ENCODE results near the gene HS1BP3.

The HS1BP3 gene

DNA sequence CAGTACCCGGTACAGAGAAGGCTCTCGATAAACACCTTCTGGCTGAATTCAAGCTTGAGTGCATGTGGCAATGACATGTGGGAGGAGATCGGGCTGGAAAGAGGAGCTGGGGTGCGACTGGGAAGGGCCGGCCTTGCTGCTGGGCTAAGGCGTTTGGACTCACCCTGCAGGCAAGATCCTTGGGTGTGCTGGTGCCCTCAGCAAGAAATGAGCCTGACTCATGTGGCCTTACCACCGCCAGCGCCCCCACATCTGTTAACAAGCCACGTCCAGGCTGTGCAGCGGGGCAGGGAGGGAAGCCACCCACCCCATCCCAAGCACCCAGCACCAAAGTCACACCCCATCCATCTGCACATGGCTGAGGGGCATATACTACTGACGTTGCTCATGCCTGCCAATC is 1.3 kb downstream of the HS1BP3 start:
- DNase-seq (ENCODE audit: extremely low spot score, insufficient read length, low read depth) (no peak), FAIRE-seq (no peak)

DNA sequence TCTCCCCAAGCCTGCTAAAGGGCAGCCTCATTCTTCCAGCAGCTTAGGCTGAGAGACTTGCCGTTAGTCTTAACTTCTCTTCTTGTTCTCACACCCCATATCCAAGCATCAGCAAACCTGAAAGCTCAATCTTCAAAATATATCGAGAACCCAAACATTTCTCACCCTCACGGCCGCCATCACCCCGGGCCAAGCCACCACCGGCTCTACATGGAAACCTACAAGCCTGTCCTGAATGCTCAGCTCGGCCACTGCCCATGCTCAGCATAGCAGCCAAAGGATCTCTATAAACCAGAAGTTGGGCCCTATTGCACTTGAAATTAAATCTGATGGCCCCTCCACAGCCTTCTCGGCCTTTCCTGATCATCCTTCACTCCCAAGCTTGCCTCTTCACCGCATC is 2.1 kb downstream of the HS1BP3 start:
- FAIRE-seq (no peak), DNase-seq (ENCODE audit: extremely low spot score, insufficient read length, low read depth) (no peak)

DNA sequence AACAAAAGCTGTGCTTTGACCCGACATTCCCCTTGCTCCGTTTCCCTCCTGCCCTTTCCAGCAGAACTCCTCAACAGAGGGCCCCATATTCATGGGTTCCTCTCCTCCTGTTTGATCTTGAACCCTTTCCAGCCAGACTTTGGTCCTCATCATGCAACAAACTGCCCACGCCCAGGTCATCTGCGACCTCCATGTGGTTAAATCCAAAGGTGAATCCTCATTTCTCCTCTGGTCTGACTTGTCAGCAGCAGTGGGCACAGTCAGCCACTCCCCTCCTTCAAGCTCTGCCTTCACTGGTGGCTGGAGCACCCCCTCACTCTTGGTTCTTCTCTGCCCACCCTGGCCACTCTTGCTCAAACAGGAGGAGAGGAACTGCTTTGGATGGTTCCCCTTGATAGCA is 2.7 kb downstream of the HS1BP3 start:
- FAIRE-seq = no peak
- DNase-seq (ENCODE audit: extremely low spot score, insufficient read length, low read depth) = no peak

DNA sequence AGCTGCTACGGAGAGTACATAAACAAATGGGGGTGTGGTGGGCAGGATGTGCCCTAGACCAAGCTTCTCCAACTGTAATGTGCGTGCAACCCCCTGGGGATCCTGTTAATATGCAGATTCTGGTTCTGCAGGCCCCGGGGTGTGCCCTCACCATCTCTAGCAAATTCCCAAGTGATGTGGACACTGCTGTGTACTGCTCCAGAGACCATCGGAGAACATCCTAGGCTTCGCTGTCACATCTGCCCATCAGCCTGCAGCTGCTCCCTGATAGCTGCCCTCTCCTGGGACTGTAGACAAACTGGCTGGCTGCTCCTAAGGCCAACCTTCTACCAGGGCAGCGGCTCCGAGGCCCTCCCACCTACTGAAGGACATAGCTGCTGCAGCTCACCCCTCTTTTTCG is 3.2 kb downstream of the HS1BP3 start:
- DNase-seq (ENCODE audit: extremely low spot score, insufficient read length, low read depth) (no peak), FAIRE-seq (no peak)

DNA sequence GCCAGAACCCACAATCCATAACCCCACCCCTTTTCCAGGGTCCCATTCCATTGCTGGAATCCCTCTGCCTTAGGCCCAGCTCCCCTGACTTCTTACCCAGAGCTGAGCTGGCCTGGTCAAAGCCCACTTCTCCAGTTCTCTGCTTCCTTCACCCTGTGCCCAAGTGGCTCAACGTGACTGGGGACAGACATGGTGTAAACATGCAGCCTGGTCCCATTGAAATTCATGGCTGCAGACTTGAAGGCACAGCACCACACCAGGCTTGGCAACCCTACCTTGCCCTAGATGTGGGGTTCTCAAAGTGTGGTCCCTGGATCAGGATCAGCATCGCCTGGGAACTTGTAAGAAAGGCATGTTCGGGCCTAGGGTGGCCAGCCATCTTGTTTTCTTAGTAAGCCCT is 3.7 kb downstream of the HS1BP3 start:
- DNase-seq (ENCODE audit: extremely low spot score, insufficient read length, low read depth) (no peak), FAIRE-seq (no peak)

DNA sequence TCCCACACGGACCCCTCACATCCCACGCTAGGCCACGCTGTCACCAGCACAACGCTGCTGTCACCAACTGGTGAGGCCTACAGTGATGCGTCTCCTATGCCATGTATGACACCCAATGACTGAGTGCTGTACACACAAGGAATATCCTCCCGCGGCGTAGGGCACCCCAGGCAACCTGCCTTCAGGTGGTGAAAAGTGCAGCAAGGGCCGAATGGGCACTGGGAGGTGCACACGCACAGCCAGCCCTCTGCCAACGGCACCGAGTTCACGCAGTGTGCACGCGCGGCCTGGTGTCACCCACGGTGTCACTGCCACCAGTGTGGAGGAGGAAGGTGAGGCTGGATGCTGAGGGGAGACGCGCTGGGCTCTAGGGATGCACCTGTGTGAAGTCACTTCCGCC is 4.5 kb downstream of the HS1BP3 start:
- no peak for DNase-seq (ENCODE audit: extremely low spot score, insufficient read length, low read depth)
- FAIRE-seq = no peak

DNA sequence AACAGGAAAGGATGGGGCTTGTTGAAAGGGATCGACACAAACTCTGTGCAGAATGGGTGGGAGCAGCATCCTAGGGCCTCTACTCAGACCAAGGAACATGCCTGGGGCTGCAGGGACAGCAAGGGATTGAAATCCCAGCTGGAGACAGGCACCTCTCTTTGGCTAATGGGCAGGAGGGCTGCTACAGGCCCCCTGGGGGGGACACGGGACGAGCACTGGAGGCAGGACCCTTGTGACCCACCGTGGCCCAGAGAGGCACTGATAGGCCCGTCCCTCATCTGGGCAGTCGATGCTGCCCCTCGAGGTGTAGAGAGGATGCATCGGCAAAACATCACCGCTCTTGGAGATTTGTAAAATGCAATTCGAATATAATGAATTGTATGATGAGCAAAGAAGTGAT is 5.1 kb downstream of the HS1BP3 start:
- FAIRE-seq = no peak
- DNase-seq (ENCODE audit: extremely low spot score, insufficient read length, low read depth) = no peak

DNA sequence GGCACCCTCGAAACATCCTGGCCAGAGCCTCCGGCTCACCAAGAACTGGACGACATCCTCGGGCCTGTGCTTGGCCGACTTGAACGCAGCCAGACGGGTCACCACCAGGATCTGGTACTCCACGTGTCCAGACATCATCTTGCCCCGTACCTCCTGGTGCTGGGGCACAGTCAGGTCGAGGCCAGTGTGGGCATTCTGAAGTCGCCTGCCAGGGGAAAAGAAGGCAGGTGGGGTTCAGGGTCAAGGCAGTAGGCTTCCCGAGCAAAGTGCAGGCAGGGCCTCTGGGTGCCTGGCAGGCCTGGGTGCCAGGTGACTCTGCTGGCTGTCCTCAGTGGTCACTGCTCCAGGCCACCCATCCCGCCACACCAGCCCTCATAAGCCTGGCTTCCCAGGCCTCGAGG is 5.6 kb downstream of the HS1BP3 start:
- FAIRE-seq (no peak), DNase-seq (ENCODE audit: extremely low spot score, insufficient read length, low read depth) (no peak)

DNA sequence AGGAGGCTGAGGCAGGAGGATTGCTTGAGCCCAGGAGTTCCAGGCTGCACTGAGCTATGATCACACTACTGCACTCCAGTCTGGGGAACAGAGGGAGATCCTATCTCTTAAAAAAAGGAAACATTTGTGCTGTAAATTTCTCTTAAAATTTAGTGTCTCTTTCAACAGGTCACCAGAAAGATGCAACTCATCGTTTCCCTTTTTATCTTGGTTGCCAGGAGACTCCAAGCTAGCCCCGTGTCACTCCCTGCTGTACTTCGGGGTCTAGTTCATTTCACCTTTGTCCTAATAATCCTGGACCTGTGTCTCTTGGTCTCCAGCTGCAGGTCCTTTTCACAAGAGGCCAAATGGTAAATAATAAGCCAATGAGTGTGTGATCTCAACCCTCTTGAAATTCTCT is 7.1 kb downstream of the HS1BP3 start:
- no peak for FAIRE-seq
- no peak for DNase-seq (ENCODE audit: extremely low spot score, insufficient read length, low read depth)

DNA sequence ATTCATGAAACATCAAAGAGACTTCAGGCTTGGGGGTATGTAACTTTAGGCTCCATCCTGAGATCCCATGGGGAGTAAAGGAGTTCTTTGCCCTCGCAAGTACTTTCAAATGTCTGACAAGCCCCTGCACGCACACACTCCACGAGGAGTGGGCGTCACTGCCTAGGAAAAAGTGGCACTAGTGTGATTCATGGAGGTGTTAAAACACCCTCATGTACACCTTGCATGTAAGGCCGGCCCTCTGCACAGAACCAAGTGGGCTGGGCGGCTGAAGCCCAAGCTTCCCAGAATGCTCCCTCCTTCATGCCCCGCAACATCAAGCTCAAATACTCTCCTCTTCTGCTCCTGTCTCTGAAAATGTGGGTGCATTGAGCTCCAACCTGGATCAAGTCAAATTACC is 7.8 kb downstream of the HS1BP3 start:
- FAIRE-seq (no peak), DNase-seq (ENCODE audit: extremely low spot score, insufficient read length, low read depth) (no peak)

DNA sequence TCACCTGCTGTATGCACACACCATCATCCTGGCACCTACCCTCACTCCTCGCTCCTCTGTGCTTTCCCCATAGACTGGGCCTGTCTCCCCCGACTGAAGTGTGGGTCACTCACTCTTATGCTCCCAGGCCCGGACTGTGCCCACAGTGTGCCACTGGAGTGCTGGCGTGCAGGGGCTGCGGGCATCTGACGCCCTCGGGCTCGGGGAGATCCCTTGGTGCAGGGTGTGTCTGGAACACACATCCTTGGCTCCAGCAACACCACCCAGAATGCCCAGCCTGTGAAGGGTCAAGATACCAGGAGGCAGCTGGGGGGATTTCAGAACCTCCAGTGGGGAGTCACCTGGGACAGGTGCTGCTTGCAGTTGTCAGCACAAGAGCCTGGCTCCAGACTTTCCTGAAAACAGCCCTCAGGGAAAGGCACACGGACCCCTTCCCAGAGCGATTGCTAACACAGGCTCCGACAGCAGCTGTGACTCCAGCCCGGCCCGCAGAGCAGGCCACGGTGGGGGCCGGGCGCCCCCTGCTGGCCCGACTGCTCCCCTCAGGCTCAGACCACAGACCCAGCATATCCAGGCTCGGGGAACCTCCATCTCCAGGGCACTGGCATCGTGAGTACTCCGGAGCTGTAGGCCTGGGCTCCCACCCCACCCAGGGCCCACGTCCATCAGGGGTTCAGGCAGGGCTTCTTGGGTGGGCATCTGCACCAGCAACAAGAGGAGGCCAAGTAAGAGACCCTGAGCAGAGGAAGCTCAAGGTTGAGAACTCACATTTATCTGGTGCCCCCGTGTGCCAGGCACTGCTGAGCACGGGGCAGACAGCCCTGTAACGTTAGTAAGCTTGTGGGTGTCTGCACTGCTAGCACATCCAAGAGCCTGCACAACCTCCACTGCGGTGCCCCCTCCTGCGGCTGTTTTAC is 8.6 kb downstream of the HS1BP3 start:
- FAIRE-seq = peak; percentile 73

DNA sequence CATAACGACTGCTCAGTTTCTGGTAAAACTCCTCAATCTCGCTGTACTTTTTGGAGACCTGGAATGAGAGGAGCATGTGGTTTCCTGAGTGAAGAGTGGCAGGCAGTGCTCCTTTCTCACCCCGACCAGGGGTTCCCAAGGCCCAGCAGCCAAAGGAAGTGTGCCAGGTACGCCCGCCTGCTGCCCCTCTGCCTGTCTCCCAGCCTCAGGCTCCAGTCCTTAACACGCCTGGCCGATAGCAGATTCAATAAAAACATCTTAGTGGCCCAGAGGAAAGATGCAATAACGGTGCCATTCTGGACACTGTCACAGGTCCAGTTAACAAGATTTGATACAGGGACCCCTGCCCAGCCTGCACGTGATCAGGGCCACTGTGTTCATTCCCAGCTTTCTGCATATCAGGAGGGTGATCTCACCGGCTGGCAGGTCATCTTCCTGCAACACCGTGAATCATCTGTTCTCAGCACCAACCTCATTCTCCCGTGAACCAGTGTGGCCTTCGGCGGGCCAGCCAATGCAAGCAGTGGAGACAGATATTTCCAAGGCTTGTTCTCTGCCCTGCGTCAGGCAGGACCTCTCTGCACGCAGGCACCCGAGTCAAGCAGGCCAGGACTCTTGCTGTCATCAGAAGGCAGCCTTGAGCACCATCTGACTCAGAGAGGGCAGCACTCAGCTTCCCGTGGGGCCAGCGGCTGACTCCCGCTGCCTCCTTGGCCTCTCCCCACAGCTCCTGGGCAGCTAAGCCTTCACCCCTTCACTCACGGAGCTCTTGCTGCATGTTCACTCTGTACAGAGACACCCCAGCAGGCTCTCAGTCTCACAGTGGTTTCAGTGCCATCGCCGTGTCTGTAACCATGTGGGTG is 9.5 kb downstream of the HS1BP3 start:
- DNase-seq (ENCODE audit: extremely low spot score, insufficient read length, low read depth) (no peak), FAIRE-seq (no peak)

More for the DNA sequence above, 8.6 kb downstream of the HS1BP3 start:
- peak; percentile 78 for DNase-seq (ENCODE audit: extremely low spot score, insufficient read length, low read depth)

DNA sequence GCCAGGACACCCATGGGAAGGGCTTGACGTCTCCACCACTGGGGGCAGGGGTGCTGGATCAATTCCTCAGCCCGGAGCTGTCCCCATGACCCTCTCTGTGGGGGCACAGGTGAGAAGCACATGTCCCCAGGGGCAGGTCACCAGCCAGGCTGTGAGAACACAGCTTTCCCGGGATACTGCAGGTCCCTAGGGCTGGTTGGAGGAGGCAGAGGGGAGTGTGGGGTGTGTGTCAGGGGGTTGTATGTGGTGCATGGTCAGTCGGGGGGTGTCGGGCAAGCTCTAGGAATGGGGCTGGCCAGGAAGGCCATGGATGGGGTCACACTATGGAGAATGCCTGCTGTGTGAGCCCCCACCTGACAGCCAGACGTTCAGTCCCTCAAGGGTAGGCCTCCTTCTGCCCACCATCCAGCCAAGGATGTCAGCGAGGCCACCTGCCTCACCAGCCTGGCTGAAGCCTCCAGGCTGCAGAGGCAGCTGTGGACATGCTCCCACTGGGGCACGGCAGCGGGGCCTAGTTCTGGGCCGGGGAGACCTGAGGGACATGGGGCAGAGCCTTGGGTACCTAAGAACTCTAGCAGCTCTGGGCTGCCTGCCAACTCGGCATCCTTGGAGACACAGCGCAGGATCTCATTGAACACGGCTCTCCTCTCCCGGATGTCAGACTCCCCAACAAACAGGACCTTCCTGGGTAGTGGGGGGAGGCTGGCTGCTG is 10.3 kb downstream of the HS1BP3 start:
- FAIRE-seq (no peak), DNase-seq (ENCODE audit: extremely low spot score, insufficient read length, low read depth) (no peak)

DNA sequence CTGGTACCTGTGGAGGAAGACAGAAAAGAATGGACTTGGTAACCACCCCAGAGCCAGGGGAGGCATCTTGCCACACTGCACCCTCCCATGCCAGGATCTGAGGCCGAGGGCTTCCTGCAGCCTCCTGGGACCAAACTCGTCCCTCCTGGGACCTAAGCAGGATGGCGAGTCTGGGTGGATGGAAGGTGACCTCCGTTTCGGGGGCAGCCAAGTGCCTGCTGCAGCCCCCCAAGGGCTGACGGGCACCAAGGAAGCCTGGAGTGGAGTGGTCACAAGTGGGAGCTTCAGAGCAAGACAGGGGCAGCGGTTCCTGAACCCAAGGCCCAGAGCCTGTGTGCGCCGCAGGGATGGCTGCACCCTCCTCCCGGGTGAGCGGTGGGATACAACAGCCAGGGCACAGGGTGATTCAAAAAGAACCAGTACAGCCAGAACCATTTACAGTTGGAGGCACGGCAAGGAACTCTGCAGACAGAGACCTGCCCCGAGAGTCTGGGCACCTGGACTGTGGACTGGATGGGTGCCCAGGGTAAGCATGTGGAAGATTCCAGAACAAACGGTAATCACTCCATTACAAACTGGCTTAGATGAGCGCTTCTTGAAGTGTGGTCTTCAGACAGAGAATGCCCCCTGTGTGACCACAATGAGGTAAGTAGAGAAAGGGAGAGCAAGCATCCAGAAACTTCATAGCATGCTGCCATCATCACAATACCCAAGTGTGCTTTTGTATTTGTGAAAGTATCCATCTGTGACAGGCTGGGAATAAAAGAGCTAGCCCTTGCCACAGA is 12.1 kb downstream of the HS1BP3 start:
- FAIRE-seq (no peak), DNase-seq (ENCODE audit: extremely low spot score, insufficient read length, low read depth) (no peak)

DNA sequence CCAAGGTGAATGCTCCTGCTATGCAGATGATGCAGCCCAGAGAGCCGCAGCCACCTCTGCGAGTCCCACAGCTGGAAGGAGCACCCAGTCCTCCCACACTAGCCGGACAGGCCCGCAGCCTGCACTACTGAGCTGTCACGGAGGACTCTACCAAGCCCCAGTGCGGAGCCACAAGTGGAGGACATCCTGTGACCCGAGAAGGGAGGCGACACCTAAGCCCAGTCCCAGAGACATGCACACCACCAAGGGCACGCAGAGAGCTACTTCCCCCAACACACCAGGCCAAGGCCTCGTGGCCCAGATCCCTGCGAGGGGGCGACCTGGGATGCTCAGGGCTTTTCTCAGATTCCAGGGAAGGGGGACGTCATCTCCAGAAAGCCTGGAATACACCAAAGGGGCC is 12.9 kb downstream of the HS1BP3 start:
- no peak for DNase-seq (ENCODE audit: extremely low spot score, insufficient read length, low read depth)
- FAIRE-seq = no peak

DNA sequence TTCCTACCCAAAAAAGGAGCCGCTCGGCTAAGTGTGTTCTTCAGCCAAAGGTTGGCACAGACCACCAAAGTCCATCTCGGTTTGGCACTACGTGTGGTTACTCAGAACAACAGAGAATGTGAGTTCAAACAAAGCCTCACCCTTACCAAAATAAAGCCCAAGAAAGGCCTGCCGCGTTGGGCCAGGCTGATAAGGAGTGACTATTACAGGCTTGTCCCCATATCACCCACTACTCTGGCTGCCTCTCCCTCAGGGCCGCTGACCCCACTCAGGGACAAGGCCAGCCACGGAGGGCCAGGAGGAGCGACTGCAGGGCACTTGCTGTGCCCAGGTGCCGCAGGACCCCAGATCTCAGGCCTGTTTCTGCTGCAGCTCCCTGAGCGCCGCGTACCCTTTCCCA is 13.8 kb downstream of the HS1BP3 start:
- FAIRE-seq = no peak
- no peak for DNase-seq (ENCODE audit: extremely low spot score, insufficient read length, low read depth)

DNA sequence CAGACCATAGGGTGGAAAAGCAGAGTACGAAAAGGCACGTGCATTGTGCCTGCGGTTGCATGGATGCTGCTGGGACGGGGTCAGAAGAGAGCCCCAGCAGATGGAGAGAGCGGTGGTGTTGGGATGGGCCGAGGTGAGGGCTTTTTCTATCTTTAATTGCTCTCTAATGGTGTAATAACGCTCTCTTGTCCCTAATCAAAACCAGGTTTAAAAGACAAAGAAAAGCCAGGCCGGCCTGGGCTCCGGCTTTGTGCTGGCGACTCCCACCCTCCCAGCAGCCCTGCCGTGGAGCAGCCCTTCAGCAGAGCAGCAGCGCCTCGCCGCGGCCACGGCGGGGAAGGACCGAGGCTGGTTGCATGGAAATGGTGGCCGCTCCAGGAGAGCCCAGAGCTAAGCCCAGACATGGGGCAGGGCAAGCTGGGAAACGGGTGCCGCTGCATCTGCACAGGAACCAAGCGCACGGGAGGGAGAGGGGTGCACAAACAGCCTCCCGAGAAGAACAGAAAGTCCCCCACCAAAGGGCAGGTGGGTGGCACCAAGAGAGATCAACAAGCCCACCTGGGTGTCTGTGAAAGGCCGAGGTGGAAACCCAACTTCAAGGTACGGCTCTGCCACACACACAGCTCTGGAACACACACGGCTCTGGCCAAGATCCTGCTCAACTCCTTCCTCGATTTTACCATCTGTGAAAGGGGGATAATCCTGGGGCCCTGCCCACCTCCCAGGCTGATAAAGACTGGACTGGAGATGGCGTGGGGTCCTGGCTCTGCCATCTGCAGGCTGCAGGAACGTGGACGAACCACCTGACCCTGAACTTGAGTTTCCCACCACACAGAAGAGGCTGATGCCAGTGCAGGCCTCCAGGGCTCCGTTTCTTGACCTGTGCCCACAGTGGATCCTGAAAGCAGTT is 15.0 kb downstream of the HS1BP3 start:
- DNase-seq (ENCODE audit: extremely low spot score, insufficient read length, low read depth) (peak; percentile 76), FAIRE-seq (peak; percentile 88)

DNA sequence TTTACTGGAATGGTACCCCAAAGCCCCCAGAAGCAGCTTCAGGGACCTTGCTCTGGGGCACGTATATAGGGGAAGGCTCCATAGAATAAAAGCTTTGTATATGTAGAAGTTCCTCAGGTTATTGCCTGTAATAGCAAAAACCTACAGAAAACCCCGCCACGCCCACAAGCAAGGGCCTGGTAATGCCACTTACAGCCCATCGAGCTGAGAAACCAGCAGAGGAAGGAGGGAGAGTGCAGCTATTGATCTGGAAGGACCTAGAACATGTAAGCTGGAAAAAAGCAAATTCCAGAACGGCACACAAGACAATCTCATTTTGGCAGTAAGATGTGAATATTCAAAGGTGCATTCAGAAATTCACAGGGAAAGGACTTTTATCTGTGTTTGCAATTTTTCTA is 15.8 kb downstream of the HS1BP3 start:
- no peak for FAIRE-seq
- no peak for DNase-seq (ENCODE audit: extremely low spot score, insufficient read length, low read depth)
